K562 (cell line): ENCODE measurements around the gene LAMA5. TPM values are rescaled to one million over a fixed set of nuclear protein-coding genes. Genes with fewer than 3 reads are reported as not detected.

Source experiments
- CREBBP ChIP-seq: IDR thresholded peaks from one replicate; pipeline ENCODE4 v1.6.1; 2012; ENCODE audit warnings: low read depth, mild to moderate bottlenecking, control low read depth, inconsistent platforms, low read length
- E2F3 ChIP-seq: fragments of 250-450 bp; sonication (Bioruptor Pico); IDR thresholded peaks from 2 replicates; pipeline ENCODE4 v1.4.0; 2020; ENCODE audit warnings: mild to moderate bottlenecking
- RBM39 ChIP-seq: fragments of 200-400 bp; formaldehyde crosslinking; optimal IDR thresholded peaks from 2 replicates; pipeline ENCODE3; 2018; ENCODE audit warnings: low read depth, low read length
- SIN3B ChIP-seq: fragments of 450-650 bp; IDR thresholded peaks from 2 replicates; pipeline ENCODE4 v1.6.1; 2017; ENCODE audit warnings: low read depth, mild to moderate bottlenecking, moderate library complexity
- SP1 ChIP-seq: sonication (generic); formaldehyde crosslinking; IDR thresholded peaks from 2 replicates; pipeline ENCODE4 v1.8.1; 2022; ENCODE audit warnings: mild to moderate bottlenecking, missing genetic modification reagents
- TCFL5 ChIP-seq: fragments of 250-450 bp; sonication (Bioruptor Pico); conservative IDR thresholded peaks from 2 replicates; pipeline ENCODE4 v1.6.1; 2021; ENCODE audit warnings: mild to moderate bottlenecking, moderate library complexity, matching md5 sums
- ZNF24 ChIP-seq: fragments of 450-650 bp; IDR thresholded peaks from 2 replicates; pipeline ENCODE4 v1.6.1; 2016
- ZNF282 ChIP-seq: sonication (generic); formaldehyde crosslinking; IDR thresholded peaks from 2 replicates; pipeline ENCODE4 v1.8.1; 2023; ENCODE audit warnings: missing genetic modification reagents
- ZNF589 ChIP-seq: fragments of 200-800 bp; sonication (Bioruptor generic); IDR thresholded peaks from 2 replicates; pipeline ENCODE4 v1.6.1; 2016; ENCODE audit warnings: low read depth, missing genetic modification characterization, missing compliant biosample characterization
- ZNF696 ChIP-seq: fragments of 250-450 bp; sonication (Bioruptor Pico); conservative IDR thresholded peaks from 2 replicates; pipeline ENCODE4 v1.4.0; 2020; ENCODE audit warnings: mild to moderate bottlenecking, moderate library complexity
- polyA plus RNA-seq, 8 experiments: library from polyadenylated mRNA; depleted of rRNA in 4 of 8; stranded (reverse) in 5 of 8; unstranded in 3 of 8; fragments of >200 nt; fragmentation: Nextera tagmentation in 2 of 8; fragmentation: Illumina TruSeq in 1 of 8; extraction: Ambion mirVana in 2 of 8; extraction: Trizol in 1 of 8; gene quantifications; 2 replicates each; pipeline versions ENCODE4 v1.2.1 to v1.2.3, GENCODE V29; 2011 to 2014; ENCODE audit warnings: inconsistent platforms in 1 of 8, missing spikeins in 1 of 8
- total RNA-seq, 7 experiments: library from RNA; depleted of rRNA in 6 of 7; stranded (reverse); fragments of >200 nt in 6 of 7; fragmentation: Illumina TruSeq in 2 of 7; extraction: Trizol in 2 of 7; gene quantifications; 2 replicates each; pipeline versions ENCODE4 v1.2.1 to v1.2.3, GENCODE V29; 2011 to 2021; ENCODE audit warnings: low replicate concordance in 1 of 7
- TF ChIP-seq, protein P1 (sequence below): sonication (generic); formaldehyde crosslinking; IDR thresholded peaks from 2 replicates; pipeline ENCODE4 v1.8.0; 2022; ENCODE audit warnings: mild to moderate bottlenecking, missing genetic modification reagents
- TF ChIP-seq, protein P2 (sequence below), 2 experiments: fragments of 150-350 bp in 1 of 2; IDR thresholded peaks; 2 replicates each; pipeline ENCODE4 v1.6.1; 2012 to 2016; ENCODE audit warnings: low read depth in 2 of 2, low read length in 2 of 2, mild to moderate bottlenecking in 1 of 2, moderate library complexity in 1 of 2

Gene LAMA5
- total and polyA plus RNA-seq, 9 of the 15 experiments (the other 6 are each of a cell fraction or from before 2014, with no cell fraction given): 0.31 to 101 (median 7.8) TPM

DNA sequence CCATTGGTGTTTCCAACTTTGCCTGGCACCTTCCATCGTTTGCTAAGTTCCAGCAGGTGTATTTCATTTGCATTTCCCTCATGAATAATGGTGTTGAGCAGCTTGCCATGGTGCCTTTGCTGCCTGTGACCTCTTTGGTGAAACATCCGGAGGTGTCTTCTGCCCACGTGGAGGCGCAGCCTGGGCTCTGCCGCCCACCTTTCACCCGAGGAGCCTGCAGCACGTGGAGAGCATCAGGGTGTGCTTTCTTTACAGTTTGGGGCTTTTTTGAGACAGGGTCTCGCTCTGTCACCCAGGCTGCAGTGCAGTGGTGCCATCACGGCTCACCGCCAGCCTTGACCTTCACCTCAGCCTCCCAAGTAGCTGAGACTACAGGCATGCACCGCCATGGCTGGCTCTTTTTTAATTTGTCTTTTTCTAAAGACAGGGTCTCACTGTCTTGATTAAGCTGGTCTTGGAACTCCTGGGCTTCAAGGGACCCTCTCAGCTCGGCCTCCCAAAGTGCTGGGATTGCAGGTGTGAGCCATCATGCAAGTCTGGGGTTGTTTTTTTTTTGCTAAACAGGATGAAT, 67.4 kb downstream of the LAMA5 start (continued):
- TF ChIP-seq, protein P1, sequence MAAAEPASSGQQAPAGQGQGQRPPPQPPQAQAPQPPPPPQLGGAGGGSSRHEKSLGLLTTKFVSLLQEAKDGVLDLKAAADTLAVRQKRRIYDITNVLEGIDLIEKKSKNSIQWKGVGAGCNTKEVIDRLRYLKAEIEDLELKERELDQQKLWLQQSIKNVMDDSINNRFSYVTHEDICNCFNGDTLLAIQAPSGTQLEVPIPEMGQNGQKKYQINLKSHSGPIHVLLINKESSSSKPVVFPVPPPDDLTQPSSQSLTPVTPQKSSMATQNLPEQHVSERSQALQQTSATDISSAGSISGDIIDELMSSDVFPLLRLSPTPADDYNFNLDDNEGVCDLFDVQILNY (CRISPR knock-in tag): no peak
- TF ChIP-seq CREBBP (no peak), E2F3 (CRISPR knock-in tag) (no peak), ZNF24 (no peak), SIN3B (no peak), ZNF589 (CRISPR knock-in tag) (no peak), TCFL5 (CRISPR knock-in tag) (no peak), ZNF696 (no peak), ZNF282 (no peak), RBM39 (no peak), SP1 (CRISPR knock-in tag) (no peak)
- TF ChIP-seq, protein P2, sequence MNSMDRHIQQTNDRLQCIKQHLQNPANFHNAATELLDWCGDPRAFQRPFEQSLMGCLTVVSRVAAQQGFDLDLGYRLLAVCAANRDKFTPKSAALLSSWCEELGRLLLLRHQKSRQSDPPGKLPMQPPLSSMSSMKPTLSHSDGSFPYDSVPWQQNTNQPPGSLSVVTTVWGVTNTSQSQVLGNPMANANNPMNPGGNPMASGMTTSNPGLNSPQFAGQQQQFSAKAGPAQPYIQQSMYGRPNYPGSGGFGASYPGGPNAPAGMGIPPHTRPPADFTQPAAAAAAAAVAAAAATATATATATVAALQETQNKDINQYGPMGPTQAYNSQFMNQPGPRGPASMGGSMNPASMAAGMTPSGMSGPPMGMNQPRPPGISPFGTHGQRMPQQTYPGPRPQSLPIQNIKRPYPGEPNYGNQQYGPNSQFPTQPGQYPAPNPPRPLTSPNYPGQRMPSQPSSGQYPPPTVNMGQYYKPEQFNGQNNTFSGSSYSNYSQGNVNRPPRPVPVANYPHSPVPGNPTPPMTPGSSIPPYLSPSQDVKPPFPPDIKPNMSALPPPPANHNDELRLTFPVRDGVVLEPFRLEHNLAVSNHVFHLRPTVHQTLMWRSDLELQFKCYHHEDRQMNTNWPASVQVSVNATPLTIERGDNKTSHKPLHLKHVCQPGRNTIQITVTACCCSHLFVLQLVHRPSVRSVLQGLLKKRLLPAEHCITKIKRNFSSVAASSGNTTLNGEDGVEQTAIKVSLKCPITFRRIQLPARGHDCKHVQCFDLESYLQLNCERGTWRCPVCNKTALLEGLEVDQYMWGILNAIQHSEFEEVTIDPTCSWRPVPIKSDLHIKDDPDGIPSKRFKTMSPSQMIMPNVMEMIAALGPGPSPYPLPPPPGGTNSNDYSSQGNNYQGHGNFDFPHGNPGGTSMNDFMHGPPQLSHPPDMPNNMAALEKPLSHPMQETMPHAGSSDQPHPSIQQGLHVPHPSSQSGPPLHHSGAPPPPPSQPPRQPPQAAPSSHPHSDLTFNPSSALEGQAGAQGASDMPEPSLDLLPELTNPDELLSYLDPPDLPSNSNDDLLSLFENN (IDR thresholded peaks at IDR 0.05; ENCODE audit: low read depth in 2 of 2, low read length in 2 of 2): no peak
